IPS DF 4.7 (cell line): ENCODE data around the gene FCF1.
"Not testable (repeated sequence)": the region's sequence is repeated elsewhere in the genome, so short reads cannot be mapped to it uniquely, and the experiment has no call there.

Source experiments
- DNase-seq: peaks from one replicate; pipeline ENCODE4 v3.0.0-alpha.2; 2013; ENCODE audit warnings: low spot score; ENCODE audit errors: extremely low read depth

FCF1 gene

DNA sequence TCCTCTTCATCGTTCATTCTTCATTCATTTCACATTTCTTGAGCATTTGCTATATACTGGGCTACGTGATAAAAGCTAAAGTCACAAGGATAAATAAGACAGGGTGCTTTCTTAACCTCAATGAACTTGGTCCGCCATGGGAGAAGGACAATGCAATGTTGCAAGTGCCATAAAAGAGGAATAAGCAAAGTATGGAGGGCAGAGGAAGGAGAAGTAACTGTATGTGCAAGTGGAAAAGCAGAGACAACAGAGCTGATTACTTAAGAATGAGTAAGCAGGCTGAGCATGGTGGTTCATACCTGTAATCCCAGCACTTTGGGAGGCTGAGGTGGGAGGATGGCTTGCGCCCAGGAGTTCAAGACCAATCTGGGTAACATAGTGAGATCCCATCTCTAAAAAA lies 14.5 kb upstream of the FCF1 start:
- no peak for DNase-seq

DNA sequence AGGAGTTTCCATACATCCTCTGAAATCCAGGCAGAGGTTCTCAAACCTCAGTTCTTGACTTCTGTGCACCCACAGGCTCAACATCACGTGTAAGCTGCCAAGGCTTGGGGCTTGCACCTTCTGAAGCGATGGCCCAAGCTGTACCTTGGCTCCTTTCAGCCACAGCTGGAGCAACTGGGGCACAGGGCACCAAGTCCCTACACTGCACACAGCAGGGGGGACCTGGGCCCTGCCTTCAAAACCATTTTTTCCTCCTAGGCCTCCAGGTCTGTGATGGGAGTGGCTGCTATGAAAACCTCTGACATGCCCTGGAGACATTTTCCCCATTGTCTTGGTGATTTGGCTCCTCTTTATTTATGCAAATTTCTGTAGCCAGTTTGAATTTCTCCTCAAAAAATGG lies 10.7 kb upstream of the FCF1 start:
- no peak for DNase-seq

DNA sequence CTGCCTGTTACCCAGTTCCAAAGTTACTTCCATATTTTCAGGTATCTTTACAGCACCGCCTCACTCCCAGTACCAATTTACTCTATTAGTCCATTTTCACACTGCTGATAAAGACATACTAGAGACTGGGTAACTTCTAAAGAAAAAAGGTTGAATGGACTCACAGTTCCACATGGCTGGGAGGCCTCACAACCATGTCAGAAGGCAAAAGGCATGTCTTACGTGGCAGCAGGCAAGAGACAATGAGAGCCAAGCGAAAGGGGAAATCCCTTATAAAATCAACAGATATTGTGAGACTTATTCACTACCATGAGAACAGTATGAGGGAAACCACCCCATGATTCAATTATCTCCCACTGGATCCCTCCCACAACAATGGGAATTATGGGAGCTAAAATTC lies 9.9 kb upstream of the FCF1 start:
- no peak for DNase-seq

DNA sequence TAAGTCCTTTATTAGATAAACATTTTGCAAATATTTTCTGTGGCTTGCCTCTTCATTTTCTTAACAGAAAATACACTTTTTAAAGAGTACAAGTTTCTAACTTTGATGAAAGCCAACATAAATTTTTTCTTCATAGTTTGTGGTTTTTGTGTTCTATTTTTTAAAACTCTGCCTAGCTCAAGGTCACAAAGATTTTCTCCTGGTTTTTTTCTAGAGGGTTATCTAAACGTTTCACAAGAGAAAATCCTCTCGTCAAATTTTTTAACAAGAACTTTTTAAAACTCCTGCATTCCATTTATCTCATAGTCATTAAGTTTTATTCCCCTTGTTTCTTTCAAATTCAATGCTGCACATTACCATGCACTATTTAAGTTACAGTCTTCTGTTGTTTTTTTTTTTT lies 8.3 kb upstream of the FCF1 start:
- DNase-seq, result no peak

DNA sequence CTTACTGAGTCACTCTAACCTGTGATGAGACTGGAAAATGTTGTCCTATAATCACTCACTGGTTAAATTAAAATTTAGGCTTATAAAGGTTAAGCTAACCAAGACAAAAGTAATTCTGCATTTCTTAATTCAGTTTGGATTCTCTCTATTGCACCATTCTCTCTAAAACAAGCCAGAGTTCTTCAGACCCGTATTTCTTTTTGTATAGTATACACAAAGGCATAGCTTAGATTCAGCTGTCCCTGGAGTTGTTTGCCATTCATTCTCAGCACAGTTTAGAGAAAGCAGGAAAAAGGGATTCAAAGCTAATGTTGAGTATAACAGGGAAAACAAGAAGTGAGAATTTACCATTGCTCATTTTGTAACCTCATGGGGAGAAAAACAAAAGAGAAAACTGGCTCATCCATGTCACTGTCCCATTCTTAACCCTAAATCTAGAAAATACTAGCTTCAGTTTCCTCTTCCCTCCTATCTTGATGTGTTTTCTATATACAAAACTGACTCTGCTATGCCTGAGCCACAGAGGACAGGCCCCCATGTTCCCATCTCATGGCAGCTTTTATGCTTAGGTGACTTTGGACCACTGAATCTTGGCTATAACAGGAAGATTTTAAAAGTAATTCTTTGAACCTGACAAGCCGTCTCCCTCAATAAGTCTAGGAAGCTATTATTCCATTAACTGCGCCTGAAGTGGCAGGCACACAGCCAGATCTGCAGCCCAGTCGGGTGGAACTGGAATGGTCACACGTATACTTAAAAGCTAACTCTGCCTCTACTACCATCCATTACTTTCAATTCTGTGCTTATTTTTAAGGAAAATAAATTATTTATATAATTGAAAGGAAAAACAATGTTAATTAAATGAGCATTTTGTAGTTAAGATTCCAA lies 7.1 kb upstream of the FCF1 start:
- DNase-seq, result no peak

DNA sequence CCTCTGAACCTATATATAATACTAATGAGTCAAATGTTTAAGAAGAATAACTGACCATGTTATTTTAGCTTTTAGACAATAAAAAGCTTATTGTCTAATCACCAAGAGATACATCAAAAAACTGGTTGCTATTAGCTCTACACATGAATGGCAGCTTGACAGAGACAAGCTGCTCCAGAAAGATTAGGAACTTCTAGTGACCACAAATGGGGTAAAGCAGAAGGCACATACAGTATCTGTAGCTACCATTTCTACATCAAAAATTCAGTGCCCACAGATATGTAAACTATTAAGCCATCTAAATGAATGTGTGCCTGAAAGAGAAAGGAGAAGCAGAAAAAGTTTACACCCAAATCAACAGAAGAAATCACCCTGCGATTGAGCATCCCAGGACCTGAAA lies 2.5 kb upstream of the FCF1 start:
- DNase-seq, result no peak

DNA sequence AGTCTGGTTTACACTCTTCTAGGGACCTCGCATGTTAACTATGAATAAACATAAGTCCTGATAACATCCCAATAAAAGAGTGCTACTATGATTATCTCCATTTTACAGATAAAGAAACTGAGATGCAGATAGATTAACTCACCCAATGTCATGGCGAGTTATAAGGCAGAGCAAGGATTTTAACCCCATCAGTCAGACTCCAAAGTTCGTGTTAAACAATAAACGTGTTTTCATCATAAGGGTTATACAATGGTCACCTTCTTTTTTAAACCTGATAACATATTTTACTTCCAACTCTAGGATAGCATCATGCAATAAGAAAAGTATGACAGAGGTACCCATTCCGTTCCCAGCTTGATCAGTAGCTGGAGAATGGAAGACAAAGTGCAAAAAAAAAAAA lies 1.3 kb upstream of the FCF1 start:
- DNase-seq, result no peak

DNA sequence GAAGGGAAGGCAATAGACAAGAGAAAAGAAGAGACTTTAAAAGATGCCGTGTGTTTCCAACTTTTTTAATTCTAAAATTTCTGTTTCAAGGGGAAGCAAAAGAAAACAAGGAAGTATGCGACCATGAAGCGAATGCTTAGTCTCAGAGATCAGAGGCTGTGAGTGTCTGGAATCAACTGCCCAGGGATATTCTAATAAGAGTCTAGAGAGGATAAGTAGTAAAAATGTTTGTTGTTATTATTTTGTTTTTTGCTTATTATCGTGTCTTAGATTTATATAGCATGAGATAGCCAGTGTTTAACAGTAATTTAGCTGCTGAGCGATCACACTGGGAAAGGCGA lies 421 bp downstream of the FCF1 start:
- DNase-seq, result no peak

DNA sequence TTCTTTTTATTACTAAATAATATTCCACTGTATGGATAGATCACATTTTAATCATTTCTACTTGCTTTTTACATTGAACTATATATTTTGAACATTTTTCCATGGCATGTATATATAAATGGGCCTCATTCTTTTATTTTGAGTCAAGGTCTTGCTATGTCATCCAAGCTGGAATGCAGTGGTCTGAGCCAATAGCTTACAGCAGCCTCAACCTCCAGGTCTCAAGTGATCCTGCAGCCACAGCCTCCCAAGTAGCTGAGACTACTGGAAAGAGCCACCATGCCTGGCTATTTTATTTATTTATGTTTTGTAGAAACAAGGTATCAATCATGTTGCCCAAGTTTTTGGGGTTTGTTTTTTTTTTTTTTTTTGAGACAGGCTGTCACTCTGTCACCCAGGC lies 7.6 kb downstream of the FCF1 start:
- DNase-seq, result no peak

DNA sequence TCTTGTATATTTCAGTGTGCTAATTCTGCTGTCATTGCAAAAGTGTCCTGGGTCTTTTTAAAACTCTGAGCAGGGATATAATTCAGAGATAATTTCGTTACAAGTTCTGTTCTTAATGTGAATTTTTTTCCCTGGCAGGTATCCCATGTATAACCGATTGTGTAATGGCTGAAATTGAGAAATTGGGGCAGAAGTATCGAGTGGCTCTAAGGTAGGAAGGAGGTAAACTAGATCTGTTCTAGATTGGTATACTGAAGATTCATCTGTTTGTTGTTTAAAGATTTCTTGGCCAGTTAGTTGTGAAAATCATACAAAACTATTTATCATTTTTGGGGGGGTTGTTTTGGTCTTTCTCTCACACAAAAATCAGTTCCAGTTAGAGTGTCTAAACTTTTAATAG lies 10.2 kb downstream of the FCF1 start:
- DNase-seq, result no peak

DNA sequence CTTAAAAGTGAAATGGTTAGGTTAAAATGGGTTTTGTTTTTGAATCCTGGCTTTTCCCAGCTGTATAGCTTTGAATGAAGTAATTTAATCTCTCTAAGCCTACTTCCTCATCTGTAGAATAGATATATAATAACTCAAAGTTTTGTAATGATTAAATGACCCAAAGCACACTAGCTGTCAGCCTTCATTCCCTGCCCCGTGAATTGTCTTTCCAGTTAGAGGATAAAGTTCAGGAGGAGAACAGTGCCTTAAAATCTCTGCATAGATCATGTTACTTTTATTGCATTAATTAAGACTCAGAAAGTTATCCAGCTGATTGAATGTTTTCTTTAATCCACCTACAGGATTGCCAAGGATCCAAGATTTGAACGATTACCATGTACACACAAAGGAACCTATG lies 19.4 kb downstream of the FCF1 start:
- no peak for DNase-seq

DNA sequence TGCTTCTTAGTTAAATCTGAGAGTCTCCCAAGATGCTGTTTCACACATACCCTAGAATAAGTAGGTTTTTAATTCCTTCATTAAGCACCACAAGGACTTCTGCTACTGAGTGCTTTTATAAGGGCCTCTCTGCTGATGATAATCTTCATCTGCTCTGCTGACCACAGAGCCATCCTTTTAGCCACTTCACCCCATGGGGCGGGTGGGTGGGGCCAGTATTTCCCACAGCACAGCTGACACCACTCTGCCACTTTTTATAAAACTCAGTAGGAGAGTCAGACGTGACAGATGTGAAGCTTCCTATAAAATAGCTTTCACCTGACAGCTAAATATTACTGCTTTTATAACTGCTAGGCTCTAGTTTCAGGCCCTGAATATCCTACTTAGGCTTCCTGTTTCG lies 20.3 kb downstream of the FCF1 start:
- no peak for DNase-seq

DNA sequence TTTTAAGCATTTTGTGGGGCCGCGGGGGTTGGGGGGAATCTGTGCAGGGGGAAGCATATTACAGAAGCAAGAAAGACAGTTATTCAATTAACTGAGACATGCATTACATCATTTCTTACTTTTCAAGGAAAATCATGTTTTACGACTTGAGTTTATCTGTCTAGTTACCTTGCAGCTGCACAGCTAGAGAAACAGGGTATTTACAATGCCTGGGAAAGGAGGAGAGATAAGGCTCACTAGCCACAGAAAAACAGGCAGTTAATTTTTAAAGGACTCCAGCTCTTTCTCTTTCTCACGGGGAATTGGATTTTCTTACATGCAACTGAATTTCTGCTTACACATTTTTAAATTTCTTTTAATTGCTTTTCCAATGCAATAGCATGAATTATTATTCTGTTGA lies 22.2 kb downstream of the FCF1 start:
- no peak for DNase-seq

DNA sequence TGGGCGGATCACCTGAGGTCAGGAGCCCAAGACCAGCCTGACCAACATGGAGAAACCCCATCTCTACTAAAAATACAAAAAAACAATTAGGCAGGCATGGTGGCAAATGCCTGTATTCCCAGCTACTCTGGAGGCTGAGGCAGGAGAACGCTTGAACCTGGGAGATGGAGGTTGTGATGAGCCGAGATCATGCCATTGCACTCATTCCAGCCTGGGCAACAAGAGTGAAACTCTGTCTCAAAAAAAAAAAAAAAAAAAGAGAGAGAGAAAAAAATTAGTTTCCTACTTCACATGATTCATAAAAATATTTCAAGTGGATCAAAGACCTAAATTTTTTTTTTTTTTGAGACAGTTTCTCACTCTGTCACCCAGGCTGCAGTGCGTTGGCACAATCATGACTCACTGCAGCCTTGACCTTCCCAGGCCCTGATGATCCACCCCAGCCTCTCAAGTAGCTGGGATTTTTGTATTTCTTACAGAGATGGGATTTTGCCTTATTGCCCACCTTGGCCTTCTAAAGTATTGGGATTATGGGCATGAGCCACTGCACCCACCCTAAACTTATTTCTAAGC lies 24.9 kb downstream of the FCF1 start:
- DNase-seq, result no peak

DNA sequence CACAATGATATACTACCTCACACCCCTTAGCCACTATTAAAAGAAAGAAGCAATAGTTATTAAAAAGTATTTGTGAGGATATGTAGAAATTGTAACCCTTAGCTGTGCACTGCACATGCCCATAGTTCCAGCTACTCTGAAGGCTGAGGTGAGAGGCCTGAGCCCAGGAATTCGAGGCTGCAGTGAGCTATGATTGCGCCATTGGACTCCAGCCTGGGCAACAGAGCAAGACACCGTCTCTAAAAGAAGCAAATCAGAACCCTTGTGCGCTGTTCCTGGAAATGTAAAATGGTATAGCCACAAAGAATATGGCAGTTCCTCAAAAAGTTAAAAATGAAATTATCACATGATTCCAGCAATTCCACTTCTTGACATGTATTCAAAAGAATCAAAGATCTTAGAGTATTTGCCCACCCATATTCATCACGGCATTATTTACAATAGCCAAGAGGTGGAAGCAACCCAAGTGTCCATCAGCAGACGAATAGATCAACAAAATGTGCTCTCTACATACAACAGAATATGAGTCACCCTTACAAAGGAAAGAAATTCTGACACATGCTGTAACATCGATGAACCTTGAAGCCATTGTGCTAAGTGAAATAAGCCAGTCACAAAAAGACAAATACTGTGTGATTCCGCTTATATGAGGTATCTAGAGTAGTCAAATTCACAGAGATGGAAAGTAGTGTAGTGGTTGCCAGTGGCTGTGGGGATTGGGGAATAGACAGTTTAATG lies 26.5 kb downstream of the FCF1 start:
- no peak for DNase-seq

DNA sequence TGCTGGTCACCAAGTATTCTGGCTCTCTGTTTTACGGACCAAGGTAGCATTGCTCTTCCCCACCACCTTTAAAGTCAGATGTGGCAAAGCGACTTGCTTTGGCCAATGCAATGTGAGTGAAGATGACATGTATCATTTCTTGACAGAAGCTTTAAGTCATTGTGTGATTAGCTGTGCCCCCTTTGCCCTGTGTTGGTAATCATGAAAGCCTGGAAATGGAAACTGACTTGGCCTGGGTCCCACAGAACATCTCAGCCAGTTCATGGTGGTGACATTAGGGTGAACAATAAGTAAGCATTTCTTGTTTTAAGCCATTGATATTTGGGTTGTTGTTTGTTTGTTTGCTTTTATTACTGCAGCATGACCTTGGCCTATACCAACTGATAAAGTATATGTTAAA lies 34.3 kb downstream of the FCF1 start:
- no peak for DNase-seq

DNA sequence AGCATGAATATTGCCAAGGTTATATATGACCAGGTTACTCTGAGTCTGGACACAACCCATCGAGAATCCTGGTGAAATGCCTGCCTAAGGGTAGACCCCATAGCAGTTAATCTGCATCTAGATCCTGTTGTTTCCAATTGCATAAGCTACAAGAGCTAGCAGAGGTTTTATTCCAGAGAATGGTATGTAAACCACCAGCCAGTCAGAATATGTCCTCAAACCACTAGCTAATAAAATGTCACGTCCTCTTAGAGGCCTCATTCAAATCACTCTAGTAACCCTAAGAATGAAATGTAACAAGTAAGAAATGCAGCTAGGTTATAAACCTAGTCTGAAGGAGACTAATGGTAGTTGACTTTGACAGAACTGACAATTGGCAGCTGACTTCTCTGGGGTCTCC lies 41.2 kb downstream of the FCF1 start:
- no peak for DNase-seq

DNA sequence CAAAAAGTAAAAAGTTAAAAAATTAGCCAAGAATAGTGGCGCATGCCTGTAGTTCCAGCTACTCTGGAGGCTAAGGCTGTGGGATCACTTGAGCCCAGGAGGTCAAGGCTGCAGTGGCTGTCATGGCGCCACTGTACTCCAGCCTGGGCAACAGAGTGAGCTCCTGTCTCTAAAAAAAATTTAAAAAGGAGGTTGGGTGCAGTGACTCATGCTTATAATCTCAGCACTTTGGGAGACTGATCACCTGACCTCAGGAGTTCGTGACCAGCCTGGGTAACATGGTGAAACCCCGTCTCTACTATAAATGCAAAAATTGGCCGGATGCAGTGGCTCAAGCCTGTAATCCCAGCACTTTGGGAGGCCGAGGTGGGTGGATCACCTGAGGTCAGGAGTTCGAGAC lies 42.0 kb downstream of the FCF1 start:
- no peak for DNase-seq

DNA sequence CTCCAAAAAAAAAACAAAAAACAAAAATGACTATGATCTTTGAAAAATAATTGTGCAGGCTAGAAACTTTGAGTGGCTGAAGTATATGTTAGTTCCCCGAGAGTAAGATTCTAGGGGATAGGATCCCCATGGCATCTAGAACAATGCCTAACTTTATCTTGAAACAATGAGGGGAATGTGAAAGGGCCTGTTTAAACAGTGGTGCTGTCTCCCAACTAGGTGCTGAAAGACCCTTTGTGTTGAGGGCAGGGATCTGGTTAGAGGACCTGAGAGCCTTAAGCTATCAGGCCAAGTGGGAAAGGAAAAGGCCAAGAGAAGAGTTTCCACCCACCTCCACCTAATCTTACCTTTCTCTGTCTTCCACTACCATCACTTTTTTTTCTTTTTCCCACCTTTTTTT lies 43.4 kb downstream of the FCF1 start:
- no peak for DNase-seq

DNA sequence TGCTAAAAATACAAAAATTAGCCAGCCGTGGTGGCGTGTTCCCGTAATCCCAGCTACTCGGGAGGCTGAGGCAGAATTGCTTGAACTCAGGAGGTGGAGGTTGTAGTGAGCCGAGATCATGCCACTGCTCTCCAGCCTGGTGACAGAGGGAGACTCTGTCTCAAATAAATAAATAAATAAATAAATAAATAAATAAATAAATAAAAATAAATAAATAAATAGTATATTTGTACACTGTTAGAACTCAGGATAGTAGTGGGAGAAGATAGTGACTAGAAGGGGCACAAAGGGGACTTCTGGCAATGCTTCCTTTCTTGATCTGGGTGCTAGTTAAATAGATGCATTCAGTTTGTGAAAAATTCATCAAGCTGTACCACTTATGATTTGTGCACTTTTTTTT lies 45.6 kb downstream of the FCF1 start:
- DNase-seq, result not testable (repeated sequence)

DNA sequence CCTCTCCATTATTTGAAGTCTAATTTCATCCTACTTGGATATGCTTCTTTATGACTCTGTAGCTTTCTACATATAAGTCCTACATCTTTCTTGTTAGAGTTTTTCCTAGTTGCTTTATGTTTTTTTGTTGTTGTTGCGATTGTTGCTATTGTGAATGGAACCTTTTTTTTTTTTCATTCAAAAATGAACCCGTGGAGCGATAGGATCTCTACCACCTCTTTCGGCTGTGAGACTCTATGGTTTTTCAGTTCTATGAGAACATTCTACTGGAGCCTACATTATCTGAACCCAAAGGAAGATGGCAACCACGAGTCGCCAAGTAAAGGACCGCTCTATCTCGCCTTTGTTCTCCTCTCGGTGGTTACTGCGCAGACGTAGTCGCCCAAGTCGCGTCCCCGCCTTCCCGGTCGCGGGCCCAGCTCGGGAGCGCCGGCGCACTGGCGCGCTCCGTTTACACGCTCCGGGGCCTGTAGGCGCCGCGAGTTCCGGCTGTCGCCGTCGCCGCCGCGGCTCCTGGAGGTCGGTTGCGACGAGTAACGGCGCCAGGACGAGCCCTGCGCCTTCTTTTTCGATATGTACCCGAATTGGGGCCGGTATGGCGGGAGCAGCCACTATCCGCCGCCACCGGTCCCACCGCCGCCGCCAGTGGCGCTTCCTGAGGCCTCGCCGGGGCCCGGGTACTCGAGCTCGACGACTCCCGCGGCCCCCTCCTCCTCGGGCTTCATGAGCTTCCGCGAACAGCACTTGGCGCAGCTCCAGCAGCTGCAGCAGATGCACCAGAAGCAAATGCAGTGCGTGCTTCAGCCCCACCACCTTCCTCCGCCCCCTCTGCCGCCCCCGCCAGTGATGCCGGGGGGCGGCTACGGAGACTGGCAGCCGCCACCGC lies 50.2 kb downstream of the FCF1 start, which contains the start of gene YLPM1:
YLPM1 (plus strand) TSS at position 400 of the 886 bp plus-strand sequence; CDS start at position 574, 174 bp downstream.
- peak; percentile 95 for DNase-seq
